SU-DHL-6 (cell line): ENCODE measurements around the gene FOXC2.

Experiments
- CTCF ChIP-seq: fragments of 200-600 bp; sonication (generic); IDR thresholded peaks from one replicate; pipeline ENCODE4 v1.5.1; 2017; ENCODE audit warnings: antibody characterized with exemption, mild to moderate bottlenecking, low read length, moderate library complexity; ENCODE audit not compliant: insufficient read depth, poor library complexity, severe bottlenecking
- EZH2phosphoT487 ChIP-seq: fragments of 200-600 bp; sonication (generic), shearing (Covaris generic); conservative IDR thresholded peaks from 2 replicates; pipeline ENCODE4 v1.6.1; 2018; ENCODE audit warnings: mild to moderate bottlenecking, antibody characterized with exemption, low read length, moderate library complexity, mixed read lengths

GRCh38 chr16:86549076-86549892, 17.3 kb upstream of the FOXC2 start:
- TF ChIP-seq CTCF (no peak), EZH2phosphoT487 (no peak)
